Stimulated activated CD4-positive, alpha-beta T cell treated with anti-CD3 and anti-CD28 coated beads, Interleukin-15, amount 100 ng/mL, for 1 hour (primary cell): ENCODE results near the gene HOXA10.

ENCODE experiments used
- DNase-seq, 2 donors: peaks; one replicate each; pipeline ENCODE4 v3.0.0-alpha.2; 2020; ENCODE audit warnings: low read depth in 1 of 2, low spot score in 1 of 2

The HOXA10 gene

DNA sequence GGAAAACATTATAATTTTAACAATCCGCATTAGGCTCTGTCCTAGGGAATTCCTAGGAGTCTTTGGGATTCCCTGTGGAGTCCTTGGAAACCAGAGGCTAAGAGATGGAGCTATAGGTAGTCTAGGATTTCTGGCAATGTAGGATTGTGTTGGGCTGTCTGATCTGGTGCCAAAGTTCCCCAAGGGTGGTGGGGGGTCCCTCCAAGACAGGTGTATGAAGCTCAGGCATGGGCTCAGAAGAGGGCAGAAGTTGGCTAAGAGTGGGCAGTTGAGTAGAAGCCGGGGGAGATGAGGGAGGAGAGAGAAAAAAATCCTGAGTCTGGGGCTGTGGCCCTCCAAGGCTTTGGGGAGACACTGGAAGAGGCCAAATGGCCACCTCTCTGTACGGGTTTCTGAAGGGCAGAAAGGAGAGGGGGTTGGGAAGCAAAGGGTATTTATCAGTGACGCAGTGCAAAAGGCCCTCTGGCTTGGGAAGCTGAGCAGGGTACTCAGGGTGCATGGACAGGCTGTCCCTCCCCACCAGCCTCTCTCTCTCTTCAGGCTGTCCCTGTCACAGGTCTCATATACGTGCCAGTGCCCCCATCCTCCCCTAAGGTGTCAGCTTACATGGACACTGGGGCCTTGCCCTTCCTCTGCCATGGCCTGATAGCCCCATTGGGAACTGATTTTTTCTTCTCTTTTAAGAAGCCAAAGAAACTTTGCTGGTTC is 27.5 kb downstream of the HOXA10 start:
- no peak for DNase-seq

DNA sequence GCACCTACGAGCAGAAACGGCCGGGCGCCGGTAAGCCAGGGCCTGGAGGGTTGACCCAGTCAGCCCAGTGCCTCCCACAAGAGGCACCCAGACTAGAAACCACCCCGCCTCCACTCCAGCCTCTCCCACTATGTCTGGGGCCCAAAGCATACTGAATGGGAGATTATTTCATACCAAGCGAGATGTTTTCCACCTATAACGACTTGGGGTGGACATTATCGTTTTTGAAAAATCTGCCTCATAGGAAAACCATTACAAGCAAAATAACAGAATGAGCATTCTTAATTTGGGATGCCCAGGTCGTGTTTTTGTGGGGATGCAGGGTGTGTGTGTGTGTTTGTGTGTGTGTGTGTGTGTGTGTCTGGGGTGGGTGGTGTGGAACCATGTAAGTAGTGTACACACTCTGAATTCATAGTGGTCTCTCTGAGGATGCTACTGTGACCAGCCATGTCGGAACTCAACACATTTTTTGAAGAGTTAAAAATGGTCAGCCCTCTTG is 28.2 kb downstream of the HOXA10 start:
- no peak for DNase-seq

DNA sequence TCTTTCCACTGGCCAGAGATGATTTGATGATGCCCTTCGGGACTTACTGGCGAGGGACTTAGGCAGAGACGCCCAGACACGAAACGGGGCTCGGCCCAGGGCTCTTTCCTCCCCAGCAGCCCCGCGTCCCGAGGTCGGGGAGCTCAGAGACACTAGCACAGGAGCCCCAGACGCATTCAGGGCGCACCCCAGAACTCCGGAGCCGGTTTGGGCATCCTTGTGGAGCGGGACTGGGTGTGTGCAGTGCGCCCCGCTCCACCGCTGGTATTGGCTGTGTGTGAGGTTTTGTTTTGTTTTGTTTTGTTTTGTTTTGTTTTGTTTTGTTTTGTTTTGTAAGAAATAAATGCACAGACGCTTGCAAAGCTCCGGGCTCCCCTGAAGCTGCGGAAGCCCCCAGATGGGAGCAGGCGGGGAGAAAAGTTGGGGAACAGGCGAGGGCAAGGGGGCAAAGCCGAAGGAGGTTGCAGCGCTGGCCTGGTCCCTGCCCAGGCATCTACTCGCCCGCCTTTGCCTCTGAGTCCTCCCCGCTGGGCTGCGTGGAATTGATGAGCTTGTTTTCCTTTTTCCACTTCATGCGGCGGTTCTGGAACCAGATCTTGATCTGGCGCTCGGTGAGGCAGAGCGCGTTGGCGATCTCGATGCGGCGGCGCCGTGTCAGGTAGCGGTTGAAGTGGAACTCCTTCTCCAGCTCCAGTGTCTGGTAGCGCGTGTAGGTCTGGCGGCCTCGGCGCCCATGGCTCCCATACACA is 28.8 kb downstream of the HOXA10 start:
- no peak for DNase-seq

DNA sequence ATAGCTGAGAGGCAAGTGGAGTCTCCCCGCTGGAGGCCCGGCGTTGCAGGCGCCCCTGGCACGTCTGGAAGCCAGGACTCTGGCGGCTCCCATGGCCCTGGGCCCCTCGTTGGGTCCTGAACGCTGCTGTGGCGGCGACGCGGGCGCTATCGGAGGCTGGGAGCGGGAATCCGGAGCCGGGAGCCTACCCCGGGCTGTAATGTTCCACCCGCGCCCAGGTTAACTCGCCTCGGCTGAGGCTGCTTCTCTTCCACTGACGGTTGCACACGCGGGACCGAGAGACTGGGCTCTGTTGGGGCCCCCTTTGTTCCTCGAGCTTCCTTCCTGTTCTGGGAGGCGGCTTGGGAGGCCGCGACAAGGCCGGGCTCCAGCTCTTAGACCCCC is 29.3 kb downstream of the HOXA10 start:
- DNase-seq, result no peak

DNA sequence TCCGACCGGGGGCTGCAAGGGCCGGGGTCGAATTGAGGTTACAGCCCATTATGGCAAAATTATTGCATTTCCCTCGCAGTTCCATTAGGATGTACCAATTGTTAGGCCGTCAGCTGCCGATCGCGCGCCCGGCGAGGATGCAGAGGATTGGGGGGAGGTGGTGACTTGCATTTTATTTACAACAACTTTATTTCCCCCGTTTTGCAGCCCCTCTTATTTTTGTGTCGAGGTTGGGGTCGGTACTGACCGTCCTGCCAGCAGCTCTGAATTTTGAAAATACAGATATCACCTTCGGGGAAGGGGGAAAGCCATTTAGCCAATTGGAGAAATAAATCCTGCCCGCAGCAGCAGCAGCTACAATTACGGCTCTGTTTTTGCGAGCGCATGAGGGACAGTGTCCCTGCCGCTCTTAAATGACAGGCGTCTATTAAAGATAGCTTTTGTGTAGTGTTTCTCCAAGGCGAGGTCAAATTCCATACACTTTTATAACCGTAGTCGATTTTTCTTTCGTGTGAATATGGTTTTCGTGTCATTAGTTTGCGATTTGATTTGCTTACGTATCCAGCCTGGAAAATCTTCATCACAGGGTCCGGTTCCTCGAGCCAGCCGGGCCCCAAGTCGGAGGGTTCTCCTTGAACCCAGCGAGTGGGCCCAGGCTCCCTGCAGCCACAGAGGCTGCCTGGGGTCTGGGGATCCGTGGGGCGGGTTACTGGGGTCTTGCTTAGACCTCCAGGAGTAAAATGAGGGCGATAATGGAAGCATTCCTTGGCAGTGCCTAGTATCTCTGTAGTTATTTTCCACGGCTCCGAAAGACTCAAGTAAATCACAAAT is 30.0 kb downstream of the HOXA10 start:
- DNase-seq, result no peak

DNA sequence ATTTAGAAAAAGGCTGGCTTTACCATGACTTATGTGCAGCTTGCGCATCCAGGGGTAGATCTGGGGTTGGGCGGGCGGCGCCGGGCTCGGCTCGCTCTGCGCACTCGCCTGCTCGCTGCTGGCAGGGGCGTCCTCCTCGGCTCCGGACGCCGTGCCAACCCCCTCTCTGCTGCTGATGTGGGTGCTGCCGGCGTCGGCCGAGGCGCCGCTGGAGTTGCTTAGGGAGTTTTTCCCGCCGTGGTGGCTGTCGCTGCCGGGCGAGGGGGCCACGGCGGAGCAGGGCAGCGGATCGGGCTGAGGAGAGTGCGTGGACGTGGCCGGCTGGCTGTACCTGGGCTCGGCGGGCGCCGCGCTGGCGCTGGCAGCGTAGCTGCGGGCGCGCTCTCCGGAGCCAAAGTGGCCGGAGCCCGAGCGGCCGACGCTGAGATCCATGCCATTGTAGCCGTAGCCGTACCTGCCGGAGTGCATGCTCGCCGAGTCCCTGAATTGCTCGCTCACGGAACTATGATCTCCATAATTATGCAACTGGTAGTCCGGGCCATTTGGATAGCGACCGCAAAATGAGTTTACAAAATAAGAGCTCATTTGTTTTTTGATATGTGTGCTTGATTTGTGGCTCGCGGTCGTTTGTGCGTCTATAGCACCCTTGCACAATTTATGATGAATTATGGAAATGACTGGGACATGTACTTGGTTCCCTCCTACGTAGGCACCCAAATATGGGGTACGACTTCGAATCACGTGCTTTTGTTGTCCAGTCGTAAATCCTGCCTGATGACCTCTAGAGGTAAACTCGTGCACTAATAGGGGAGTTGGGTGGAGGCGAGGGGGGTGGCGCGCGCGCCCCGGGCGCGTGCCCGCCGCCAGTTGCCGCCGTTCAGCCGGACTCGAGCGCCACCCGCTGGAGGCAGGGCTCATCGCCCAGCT is 30.8 kb downstream of the HOXA10 start, which contains the start of gene HOXA5:
TSS of gene HOXA5 (minus strand) at position 659 of the 927 bp plus-strand sequence. CDS start at position 585, 74 bp downstream.
- no peak for DNase-seq

DNA sequence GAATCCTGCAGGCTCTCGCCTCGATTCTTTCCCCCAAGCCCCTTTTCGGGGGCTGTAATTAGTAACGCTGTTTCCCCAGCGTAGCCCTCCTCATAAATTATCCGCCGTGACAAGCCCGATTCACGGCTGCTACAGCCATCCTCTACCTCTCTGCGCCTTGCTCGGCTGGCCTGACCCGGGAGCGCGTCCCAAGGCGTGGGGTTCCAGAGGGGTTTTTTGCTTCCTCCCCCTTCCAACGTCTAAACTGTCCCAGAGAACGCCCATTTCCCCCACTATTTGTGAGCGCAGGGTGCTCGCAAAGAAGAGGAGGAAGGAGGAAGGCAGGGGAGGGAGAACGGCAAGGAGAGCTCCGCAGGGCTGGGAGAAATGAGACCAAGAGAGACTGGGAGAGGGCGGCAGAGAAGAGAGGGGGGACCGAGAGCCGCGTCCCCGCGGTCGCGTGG is 31.5 kb downstream of the HOXA10 start:
- DNase-seq, result no peak

DNA sequence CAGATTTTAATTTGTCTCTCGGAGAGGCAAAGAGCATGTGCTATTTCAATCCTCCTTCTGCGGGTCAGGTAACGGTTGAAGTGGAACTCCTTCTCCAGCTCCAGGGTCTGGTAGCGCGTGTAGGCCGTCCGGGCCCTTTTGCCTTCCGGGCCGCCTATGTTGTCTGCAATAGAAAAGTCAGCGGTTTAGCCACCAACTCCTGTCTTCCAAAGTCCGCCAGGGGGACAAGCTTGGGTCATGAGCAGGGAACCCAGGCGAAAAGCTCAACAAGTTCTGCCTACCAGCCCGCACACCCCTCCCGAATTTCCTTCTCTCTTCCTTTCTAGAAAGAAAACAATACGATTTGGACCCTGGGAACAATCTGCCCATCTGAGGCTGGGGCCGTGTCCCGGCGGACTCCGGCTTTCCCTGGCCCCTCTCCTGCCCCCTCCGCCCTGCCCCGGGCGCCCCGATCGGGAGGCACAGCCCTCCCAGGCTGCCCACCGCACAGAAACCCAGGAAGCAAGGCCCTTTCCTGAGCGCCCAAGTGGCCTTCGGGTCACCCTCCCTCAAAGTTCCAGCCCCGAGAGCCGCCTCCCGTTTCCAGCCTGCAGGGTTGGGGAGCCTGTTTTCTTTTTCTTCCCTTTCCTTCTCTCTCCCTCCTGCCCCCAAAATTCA is 32.1 kb downstream of the HOXA10 start:
- DNase-seq, result no peak

DNA sequence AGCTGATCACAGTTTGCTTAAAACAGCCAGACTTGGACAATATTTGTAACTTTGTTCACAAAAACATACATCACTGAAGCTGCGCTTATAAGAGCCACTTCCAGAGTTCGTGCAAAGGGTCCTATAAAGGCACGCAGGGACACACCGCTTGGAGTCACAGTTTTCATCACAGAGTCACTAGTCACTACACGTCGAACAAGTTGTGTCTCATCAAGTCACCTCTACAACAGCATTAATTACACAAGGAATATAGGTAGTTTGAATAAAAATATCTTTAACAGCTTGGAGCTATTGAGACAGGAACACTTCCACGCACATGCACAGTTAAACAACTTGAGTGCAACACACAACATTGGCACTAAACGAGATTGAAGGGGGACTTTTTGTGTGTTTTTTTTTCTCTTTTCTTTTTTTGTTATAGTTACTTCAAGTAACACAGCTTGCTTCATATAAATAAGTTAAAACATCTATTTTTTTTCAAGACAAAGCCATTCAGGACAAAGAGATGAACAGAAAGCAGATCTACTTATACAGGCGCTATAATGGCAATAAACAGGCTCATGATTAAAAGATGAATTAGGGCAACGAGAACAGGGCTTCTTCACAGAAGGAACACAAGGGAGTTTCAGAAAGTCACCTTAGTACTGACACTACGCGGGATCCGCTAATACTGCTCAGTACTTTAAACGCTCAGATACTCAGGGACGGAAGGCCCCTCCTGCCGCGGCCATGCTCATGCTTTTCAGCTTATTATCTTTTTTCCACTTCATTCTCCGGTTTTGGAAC is 32.8 kb downstream of the HOXA10 start:
- no peak for DNase-seq

DNA sequence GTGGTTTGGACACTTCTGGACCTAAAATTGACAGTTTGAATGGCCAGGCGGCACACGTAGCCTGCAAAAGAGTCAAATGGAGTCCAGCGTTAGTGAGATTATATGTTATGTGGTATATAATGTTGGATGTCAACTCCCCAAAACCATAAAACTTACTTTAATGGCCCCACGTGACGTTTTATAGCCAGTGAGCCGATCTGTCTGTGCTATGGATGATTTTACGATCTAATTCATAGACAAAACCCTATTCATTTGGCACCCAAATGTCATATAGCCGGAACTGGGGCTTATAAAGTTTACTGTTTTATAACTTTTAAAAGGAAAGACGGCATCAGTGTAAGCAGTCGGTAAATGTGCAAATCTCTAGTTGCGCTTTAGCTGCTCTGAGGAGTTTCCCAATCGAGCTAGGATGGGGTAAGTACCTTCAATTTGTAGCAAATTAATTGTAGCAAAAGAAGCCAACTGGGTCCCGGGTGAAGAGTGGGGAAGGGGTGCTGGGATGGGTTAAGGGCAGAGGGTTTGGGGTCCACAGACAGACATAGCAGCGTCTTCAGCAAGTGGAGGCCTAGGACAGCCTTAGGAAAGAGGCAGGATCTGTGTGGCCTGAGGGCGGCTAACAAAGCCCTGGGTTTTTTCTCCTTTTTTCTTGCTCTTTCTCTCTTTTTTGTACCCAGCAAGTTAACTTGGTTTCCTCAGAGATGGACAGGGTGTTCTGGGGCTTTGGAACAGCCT is 33.8 kb downstream of the HOXA10 start:
- DNase-seq, result no peak

DNA sequence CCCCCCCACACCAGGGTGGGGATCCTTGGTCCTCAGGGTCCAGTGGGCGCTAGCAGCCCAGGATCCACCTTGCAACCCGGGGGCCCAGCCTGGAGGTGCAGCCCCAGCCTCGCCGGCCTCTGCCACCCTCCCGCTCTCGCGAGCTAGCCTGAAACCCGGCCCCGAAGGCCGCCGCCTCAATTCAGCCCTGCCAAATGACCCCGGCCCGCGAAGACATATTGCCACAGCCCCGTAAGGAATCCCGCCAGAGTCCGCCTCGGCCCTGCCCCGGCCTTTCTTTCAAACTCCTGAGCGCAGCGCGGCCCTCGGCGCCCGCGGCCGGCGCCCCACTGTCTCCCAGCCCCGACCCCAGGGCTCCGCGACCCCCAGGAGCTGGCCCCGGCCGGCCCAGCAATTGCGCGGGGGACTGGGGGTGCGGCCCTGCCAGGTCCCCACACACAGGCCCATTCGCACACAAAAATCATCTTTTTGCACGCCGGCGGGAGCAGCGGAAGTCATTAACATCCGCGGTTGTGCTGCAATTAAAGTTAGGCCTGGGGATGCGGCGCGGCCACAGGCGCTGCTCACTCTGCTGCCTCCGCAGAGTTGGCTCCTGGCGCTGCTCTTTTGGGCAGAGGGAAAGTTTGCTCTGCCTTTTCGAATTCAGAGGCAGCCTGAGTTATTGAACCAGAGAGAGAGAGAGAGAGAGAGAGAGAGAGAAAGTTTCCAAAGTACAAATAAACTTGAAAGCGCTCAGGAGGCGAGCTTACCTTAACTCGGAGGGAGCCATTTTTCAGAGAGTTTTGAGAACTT is 34.6 kb downstream of the HOXA10 start:
- DNase-seq, result no peak

DNA sequence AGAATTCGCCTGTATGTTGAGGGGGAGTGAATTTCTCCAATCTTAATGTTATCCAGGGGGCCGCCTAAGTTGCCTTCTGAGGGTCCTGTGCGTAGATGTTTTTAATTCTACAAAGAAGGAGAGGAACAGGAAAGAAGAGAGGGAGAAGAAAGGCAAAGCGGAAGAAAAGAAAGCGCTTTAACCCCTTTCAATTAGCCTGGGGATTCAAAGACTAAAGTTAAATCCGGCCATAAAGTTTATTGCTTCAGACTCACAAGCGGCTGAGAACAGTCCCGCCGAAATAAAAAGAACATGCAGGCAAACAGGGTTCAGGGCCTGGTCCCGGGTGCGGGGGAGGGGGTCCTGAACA is 35.2 kb downstream of the HOXA10 start:
- no peak for DNase-seq

DNA sequence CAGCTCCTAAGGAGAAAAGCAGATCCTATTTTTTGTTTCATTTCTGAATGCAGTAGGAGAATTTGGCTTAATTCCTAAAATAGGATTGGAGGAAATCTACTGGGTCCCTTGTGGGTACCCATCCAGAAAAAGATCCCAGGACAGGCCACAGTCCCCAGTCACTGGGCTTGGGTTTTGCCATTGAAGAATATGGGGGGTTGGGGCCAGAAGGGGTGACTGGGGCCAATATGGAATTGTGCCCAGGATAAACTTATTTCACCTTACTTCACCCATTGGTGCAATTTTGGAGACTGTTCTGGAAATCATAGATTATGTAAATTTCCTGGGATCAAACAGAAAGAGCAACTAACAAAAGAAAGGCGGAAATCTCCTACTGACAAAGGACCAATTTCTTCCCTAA is 35.6 kb downstream of the HOXA10 start:
- DNase-seq, result no peak

DNA sequence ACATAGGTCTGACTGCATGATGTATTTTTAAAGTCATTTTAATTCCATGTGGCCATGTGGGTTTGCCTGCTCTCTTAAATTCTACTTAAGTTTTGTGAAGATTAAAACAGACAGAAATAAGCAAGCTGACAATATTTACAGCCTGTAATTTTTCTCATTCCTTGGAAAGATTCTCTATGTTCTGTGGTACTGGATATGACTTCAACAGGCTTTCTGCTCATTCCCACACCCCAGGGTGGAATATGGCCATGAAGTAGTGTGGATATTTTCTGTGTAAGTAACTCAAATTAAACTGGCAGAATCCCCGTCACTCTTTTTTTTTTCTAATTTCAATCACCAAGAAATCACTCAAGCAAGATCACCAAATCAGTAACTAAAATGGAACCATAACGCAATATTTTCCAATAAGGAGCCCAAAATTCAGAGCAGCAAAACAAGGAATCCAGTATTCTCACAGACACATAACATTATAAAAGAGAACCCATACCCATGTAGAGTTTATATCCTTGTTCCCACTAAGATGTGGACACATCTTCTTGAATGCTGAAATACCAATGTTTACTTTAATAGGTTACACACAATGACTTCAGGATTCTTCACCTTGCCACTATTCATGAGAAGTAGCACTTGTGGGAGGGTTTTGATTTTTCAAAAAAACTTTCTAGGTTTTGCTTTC is 36.3 kb downstream of the HOXA10 start:
- no peak for DNase-seq

DNA sequence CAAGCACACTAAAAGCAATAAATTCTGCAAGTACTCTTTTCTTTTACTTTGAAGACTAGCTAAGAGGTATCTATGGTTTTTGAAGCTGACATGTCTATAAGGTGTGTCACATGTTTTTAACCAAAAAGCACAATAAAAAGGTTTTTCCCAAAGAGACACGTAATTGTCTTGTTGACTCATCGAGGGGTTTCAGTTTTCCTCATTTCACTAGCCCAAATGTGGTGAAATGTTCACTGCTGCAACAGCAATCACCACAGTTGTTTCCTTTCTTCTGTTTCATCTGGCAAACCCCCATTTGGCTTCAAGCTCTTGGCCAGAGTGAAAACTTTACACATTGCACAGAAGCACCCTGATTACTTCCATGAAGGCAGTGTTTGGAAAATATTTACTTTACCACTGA is 39.7 kb downstream of the HOXA10 start:
- DNase-seq, result no peak

DNA sequence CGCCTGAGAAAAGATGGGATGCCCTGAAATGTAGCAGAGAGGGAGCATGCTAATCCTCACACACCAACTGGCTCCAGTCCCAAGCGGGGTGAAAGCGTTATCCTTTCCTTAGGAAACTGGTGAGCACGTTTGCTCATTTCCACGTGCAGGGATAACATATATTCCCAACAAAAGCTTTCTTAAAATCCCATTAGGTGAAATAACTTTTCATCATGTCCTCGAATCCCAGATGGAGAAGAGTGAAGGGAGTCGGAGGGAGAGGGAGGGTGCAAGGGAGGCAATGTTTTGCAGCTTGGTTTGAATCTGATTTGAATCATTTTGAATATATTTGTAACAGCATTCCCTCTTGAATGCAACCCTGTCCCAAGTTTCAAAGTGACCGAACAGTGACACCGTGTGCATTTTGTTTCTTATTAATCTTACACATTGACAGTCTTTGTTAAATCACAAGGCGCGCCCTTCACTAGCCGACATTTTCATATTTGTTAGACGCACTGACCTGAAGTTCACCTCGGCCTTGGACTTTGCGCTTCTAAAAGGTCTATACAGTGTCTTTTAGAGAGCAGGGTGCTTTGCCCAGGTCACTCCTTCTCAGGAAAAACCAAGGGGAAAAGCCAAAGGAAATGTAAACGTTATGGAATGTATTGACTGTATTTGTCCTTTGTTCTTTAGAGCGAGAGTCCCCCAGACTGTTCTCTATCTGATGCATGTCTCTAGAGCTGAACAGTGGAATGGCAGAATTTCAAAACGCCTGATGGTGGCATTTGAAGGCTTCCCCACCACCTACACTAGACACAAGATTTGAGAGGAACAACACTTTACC is 40.5 kb downstream of the HOXA10 start:
- DNase-seq, result no peak
